Neutrophil (primary cell): ENCODE results near the gene SUV39H2.

ENCODE experiments used
- H3K27ac ChIP-seq: fragments of 200-600 bp; sonication (generic); 2 replicates; pipeline ENCODE4 v1.5.1; 2016; ENCODE audit warnings: mild to moderate bottlenecking, moderate library complexity
- H3K27me3 ChIP-seq: fragments of 200-600 bp; sonication (generic); 2 replicates; pipeline ENCODE4 v1.6.0; 2016; ENCODE audit warnings: mild to moderate bottlenecking
- H3K36me3 ChIP-seq: fragments of 200-600 bp; sonication (generic); 2 replicates; pipeline ENCODE4 v1.5.1; 2017
- H3K4me1 ChIP-seq, 2 experiments: fragments of 200-600 bp in 1 of 2; sonication (generic) in 1 of 2; 1 replicate in 1 of 2; 2 replicates in 1 of 2; pipeline versions ENCODE4 v1.5.1 to v1.6.1; 2013 to 2016; ENCODE audit warnings: low read depth in 1 of 2, low read length in 1 of 2, mild to moderate bottlenecking in 1 of 2, moderate library complexity in 1 of 2; ENCODE audit not compliant: control insufficient read depth in 1 of 2, insufficient read depth in 1 of 2
- H3K4me3 ChIP-seq, 2 experiments: fragments of 200-600 bp in 1 of 2; sonication (generic) in 1 of 2; 1 replicate in 1 of 2; 2 replicates in 1 of 2; pipeline ENCODE4 v1.5.1; 2013 to 2016; ENCODE audit warnings: low read depth in 1 of 2, low read length in 1 of 2, mild to moderate bottlenecking in 1 of 2, moderate library complexity in 1 of 2
- H3K9me3 ChIP-seq: fragments of 200-600 bp; sonication (generic); 2 replicates; pipeline ENCODE4 v1.5.1; 2016
- CTCF ChIP-seq: fragments of 200-600 bp; sonication (generic); IDR thresholded peaks from 2 replicates; pipeline ENCODE4 v1.5.1; 2016; ENCODE audit warnings: antibody characterized with exemption

Gene SUV39H2

GRCh38 chr10:14876764-14877163 is 1.9 kb upstream of the SUV39H2 start:
- H3K27ac ChIP-seq: no peak overlapping the region
- H3K9me3 ChIP-seq: no peaks in the 10 kb centered on the region
- peaks cover 6% of the 10 kb centered on the region for H3K27me3 ChIP-seq
- peaks cover 25 to 28% of the 10 kb centered on the region in 2 experiments for H3K4me1 ChIP-seq
- H3K4me3 ChIP-seq: no peak overlapping the region
- no peaks in the 10 kb centered on the region for H3K36me3 ChIP-seq
- TF ChIP-seq CTCF: no peak

GRCh38 chr10:14879124-14879927 is 660 bp downstream of the SUV39H2 start:
- Histone ChIP-seq H3K27ac (peak overlapping the region; percentile 75), H3K4me3 (peak overlapping the region; percentile 93 to 96), H3K4me1 (peaks cover 25 to 28% of the 10 kb centered on the region in 2 experiments), H3K36me3 (no peaks in the 10 kb centered on the region), H3K9me3 (no peaks in the 10 kb centered on the region), H3K27me3 (peaks cover 6% of the 10 kb centered on the region)
- TF ChIP-seq CTCF: no peak

- H3K4me1 ChIP-seq: peaks cover 25 to 28% of the 10 kb centered on the region in 2 experiments
- no peaks in the 10 kb centered on the region for H3K36me3 ChIP-seq
- H3K4me3 ChIP-seq: peak overlapping the region; percentile 93 to 96
- no peaks in the 10 kb centered on the region for H3K9me3 ChIP-seq
- TF ChIP-seq CTCF: no peak
- peaks cover 6% of the 10 kb centered on the region for H3K27me3 ChIP-seq
- H3K27ac ChIP-seq: no peak overlapping the region
Observed at GRCh38 chr10:14879928-14880193, 1.2 kb downstream of the SUV39H2 start.

- TF ChIP-seq CTCF: no peak
- H3K4me1 ChIP-seq: peaks cover 25 to 28% of the 10 kb centered on the region in 2 experiments
- peak overlapping the region in 1 of 2 experiments; percentile 96 for H3K4me3 ChIP-seq
- no peak overlapping the region for H3K27ac ChIP-seq
- H3K9me3 ChIP-seq: no peaks in the 10 kb centered on the region
- peaks cover 6% of the 10 kb centered on the region for H3K27me3 ChIP-seq
- H3K36me3 ChIP-seq: no peaks in the 10 kb centered on the region
Observed at GRCh38 chr10:14880229-14880628, 1.6 kb downstream of the SUV39H2 start.

- no peak for TF ChIP-seq CTCF
- H3K9me3 ChIP-seq: no peaks in the 10 kb centered on the region
- no peaks in the 10 kb centered on the region for H3K36me3 ChIP-seq
- H3K4me3 ChIP-seq: no peak overlapping the region
- peaks cover 6% of the 10 kb centered on the region for H3K27me3 ChIP-seq
- H3K4me1 ChIP-seq: peaks cover 13 to 15% of the 10 kb centered on the region in 2 experiments
- H3K27ac ChIP-seq: no peak overlapping the region
Observed at GRCh38 chr10:14884082-14884481, 5.4 kb downstream of the SUV39H2 start.
